ENCODE data around the gene GFY.
"Not testable (repeated sequence)": the region's sequence is repeated elsewhere in the genome, so short reads cannot be mapped to it uniquely, and the experiment has no call there.

The GFY gene

GRCh38 chr19:49468746-49469447 is 43.7 kb downstream of the GFY start:
- Histone ChIP-seq H3K27me3 (ENCODE audit: control insufficient read depth, insufficient read depth, low read length) (no peaks in the 10 kb centered on the region), H3K36me3 (ENCODE audit: control insufficient read depth, insufficient read depth, low read length) (peaks cover 8% of the 10 kb centered on the region), H3K9me3 (ENCODE audit: control insufficient read depth, insufficient read depth, low read length) (no peaks in the 10 kb centered on the region), H3K4me1 (ENCODE audit: control insufficient read depth, insufficient read depth, low read length) (no peaks in the 10 kb centered on the region), H3K9ac (ENCODE audit: low read depth, low read length) (no peak overlapping the region), H3K4me3 (ENCODE audit: low read depth, low read length) (no peak overlapping the region)

DNA sequence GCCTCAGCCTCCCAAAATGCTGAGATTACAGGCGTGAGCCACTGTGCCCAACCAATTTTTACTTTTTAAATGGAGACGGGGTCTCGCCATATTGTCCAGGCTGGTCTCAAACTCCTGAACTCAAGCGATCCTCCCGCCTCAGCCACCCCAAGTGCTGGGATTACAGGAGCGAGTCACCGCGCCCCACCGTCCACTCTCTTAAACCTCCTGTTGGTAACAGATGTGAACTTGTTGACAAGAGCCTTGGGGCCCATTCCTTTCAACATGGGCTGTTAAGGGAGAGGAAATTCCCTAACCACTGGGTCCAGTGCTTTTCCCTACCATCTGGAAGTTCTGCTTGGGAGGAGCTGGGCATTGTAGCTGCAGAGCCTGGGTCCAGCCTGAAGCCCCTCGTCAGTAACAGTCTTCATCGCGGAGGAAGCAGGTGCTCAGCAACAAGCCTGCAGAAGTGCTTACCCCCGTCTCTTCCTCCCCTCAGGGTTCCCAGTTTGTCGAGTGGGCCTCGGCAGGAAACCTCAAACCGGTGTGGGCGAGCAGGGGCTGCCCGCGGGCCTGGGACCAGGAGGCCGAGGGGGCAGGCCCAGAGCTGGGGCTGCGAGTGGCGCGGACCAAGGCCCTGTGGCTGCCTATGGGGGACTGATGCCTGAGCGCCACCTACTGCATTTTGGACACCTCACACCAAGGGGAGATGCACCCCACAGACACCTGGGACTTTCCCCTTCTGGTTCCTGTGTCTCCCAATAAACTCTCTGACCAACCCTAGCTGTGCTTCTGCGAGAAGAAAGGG is 44.8 kb downstream of the GFY start:
- Histone ChIP-seq H3K36me3 (ENCODE audit: control insufficient read depth, insufficient read depth, low read length) (peaks cover 5% of the 10 kb centered on the region), H3K9me3 (ENCODE audit: control insufficient read depth, insufficient read depth, low read length) (no peaks in the 10 kb centered on the region), H3K4me3 (ENCODE audit: low read depth, low read length) (no peak overlapping the region), H3K9ac (ENCODE audit: low read depth, low read length) (no peak overlapping the region), H3K4me1 (ENCODE audit: control insufficient read depth, insufficient read depth, low read length) (peaks cover 3% of the 10 kb centered on the region), H3K27me3 (ENCODE audit: control insufficient read depth, insufficient read depth, low read length) (peaks cover 5% of the 10 kb centered on the region)

- Histone ChIP-seq H3K36me3 (ENCODE audit: control insufficient read depth, insufficient read depth, low read length) (peaks cover 5% of the 10 kb centered on the region), H3K4me3 (ENCODE audit: low read depth, low read length) (no peak overlapping the region), H3K27me3 (ENCODE audit: control insufficient read depth, insufficient read depth, low read length) (peaks cover 7% of the 10 kb centered on the region), H3K9ac (ENCODE audit: low read depth, low read length) (no peak overlapping the region), H3K9me3 (ENCODE audit: control insufficient read depth, insufficient read depth, low read length) (no peaks in the 10 kb centered on the region), H3K4me1 (ENCODE audit: control insufficient read depth, insufficient read depth, low read length) (peaks cover 3% of the 10 kb centered on the region)
Measured at GRCh38 chr19:49470615-49470978, 45.4 kb downstream of the GFY start.

DNA sequence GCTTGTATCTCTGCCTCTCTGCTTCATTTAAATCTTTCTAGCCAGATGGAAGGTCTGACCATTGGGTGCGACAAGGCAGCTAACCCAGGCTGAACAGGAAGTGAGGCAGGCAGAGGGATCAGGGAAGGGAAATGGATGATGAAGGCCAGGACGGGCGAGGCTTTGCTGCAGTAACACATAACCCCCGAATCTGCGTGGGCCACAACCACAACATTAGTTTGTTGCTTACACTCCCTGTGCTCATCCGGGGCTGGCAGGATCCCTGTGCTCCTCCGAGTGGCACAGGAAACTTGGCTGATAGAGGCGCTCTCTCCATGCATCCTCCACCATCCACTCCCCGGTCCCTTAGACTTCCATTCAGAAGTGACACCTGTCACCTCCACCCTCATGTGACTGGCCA is 47.7 kb downstream of the GFY start:
- H3K4me3 ChIP-seq (ENCODE audit: low read depth, low read length), result no peak overlapping the region
- peaks cover 2% of the 10 kb centered on the region for H3K36me3 ChIP-seq (ENCODE audit: control insufficient read depth, insufficient read depth, low read length)
- H3K9ac ChIP-seq (ENCODE audit: low read depth, low read length), result no peak overlapping the region
- H3K9me3 ChIP-seq (ENCODE audit: control insufficient read depth, insufficient read depth, low read length), result no peaks in the 10 kb centered on the region
- H3K4me1 ChIP-seq (ENCODE audit: control insufficient read depth, insufficient read depth, low read length), result peaks cover 3% of the 10 kb centered on the region
- peaks cover 7% of the 10 kb centered on the region for H3K27me3 ChIP-seq (ENCODE audit: control insufficient read depth, insufficient read depth, low read length)

GRCh38 chr19:49473501-49473867 is 48.3 kb downstream of the GFY start:
- not testable (repeated sequence) for H3K27me3 ChIP-seq (ENCODE audit: control insufficient read depth, insufficient read depth, low read length); H3K9me3 ChIP-seq (ENCODE audit: control insufficient read depth, insufficient read depth, low read length); H3K36me3 ChIP-seq (ENCODE audit: control insufficient read depth, insufficient read depth, low read length); H3K9ac ChIP-seq (ENCODE audit: low read depth, low read length); H3K4me1 ChIP-seq (ENCODE audit: control insufficient read depth, insufficient read depth, low read length)
- H3K4me3 ChIP-seq (ENCODE audit: low read depth, low read length), result peak overlapping the region; percentile 58

GRCh38 chr19:49473868-49474541 is 48.8 kb downstream of the GFY start, which contains the start of gene FLT3LG:
Gene FLT3LG, plus strand, starts transcription at chr19:49474215. Its CDS starts 425 bp downstream, at chr19:49474640.
- no peak within 1 kb of the TSS for H3K9ac ChIP-seq (ENCODE audit: low read depth, low read length)

GRCh38 chr19:49474542-49474924 is 49.3 kb downstream of the GFY start:
- H3K36me3 ChIP-seq (ENCODE audit: control insufficient read depth, insufficient read depth, low read length), result peaks cover 2% of the 10 kb centered on the region
- no peaks in the 10 kb centered on the region for H3K9me3 ChIP-seq (ENCODE audit: control insufficient read depth, insufficient read depth, low read length)
- peak overlapping the region; percentile 58 for H3K4me3 ChIP-seq (ENCODE audit: low read depth, low read length)
- peaks cover 3% of the 10 kb centered on the region for H3K4me1 ChIP-seq (ENCODE audit: control insufficient read depth, insufficient read depth, low read length)
- H3K27me3 ChIP-seq (ENCODE audit: control insufficient read depth, insufficient read depth, low read length), result peaks cover 7% of the 10 kb centered on the region
- H3K9ac ChIP-seq (ENCODE audit: low read depth, low read length), result no peak overlapping the region

More at GRCh38 chr19:49473868-49474541, 48.8 kb downstream of the GFY start, which contains the start of gene FLT3LG:
- Histone ChIP-seq H3K9me3 (ENCODE audit: control insufficient read depth, insufficient read depth, low read length) (no peaks in the 10 kb centered on the region), H3K4me1 (ENCODE audit: control insufficient read depth, insufficient read depth, low read length) (peaks cover 3% of the 10 kb centered on the region), H3K36me3 (ENCODE audit: control insufficient read depth, insufficient read depth, low read length) (peaks cover 2% of the 10 kb centered on the region), H3K4me3 (ENCODE audit: low read depth, low read length) (peak within 1 kb of the TSS; percentile 58), H3K27me3 (ENCODE audit: control insufficient read depth, insufficient read depth, low read length) (peaks cover 7% of the 10 kb centered on the region)

DNA sequence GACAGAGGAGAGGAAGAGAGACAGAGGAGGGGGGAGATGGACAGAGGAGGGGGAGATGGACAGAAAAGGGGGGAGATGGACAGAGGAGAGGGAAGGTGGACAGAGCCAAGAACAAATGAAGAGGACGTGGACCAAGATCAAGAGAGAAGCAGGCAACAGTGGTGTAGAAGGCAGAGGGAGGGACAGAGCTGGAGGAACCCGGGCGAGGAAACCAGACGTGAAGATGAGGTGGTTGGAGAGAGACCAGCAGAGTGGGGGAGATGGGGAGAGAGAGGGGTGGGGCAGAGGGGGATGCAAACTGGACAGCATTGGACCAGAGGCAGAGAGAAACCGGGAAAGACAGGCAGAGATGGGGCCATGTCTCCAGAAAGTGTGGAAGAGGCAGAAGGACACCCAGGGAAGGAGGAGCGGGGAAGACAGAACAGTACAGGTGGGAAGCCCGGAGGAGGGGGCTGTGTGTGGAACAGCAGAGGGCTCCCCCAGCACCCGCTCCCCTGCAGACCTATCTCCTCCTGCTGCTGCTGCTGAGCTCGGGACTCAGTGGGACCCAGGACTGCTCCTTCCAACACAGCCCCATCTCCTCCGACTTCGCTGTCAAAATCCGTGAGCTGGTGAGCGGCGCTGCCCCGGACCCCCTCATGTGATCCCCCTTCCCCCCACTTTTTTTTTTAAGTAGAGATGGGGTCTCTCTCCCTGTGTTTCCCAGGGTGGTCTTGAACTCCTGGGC is 50.2 kb downstream of the GFY start:
- Histone ChIP-seq H3K4me3 (ENCODE audit: low read depth, low read length) (no peak overlapping the region), H3K9me3 (ENCODE audit: control insufficient read depth, insufficient read depth, low read length) (no peaks in the 10 kb centered on the region), H3K27me3 (ENCODE audit: control insufficient read depth, insufficient read depth, low read length) (peaks cover 7% of the 10 kb centered on the region), H3K4me1 (ENCODE audit: control insufficient read depth, insufficient read depth, low read length) (peaks cover 3% of the 10 kb centered on the region), H3K9ac (ENCODE audit: low read depth, low read length) (no peak overlapping the region), H3K36me3 (ENCODE audit: control insufficient read depth, insufficient read depth, low read length) (peaks cover 2% of the 10 kb centered on the region)

DNA sequence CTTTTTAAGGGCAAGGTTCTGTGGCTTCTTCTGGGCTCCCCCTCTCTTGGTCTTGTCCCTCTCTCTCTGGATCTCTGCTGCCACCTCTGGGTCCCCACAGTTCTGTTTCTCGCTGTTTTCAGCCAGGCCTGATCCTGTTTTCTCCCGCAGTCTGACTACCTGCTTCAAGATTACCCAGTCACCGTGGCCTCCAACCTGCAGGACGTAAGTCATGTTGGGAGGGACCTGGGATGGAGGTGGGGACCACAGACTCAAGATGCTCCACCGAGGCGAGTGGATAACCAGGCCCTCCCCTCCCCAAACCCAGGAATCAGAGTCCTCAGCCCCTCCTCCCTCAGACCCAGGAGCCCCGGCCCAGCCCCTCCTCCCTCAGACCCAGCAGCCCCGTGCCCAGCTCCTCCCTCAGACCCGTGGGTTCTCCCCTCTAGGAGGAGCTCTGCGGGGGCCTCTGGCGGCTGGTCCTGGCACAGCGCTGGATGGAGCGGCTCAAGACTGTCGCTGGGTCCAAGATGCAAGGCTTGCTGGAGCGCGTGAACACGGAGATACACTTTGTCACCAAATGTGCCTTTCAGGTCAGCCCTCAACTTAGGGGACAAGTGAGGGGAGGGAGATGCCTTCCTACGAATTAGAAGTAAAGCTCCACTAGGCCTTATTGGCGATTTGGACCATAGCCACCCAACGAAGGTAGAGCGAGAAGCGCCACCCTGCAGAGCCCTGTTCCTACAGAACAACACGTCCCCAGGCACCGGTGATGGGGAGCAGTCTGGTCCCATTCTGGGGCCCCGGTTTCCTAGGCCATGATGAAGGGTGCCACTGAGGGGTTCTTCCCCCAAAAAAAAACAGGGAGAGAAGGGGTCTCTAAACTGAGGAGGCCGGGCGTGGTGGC is 51.0 kb downstream of the GFY start:
- no peak overlapping the region for H3K9ac ChIP-seq (ENCODE audit: low read depth, low read length)
- H3K36me3 ChIP-seq (ENCODE audit: control insufficient read depth, insufficient read depth, low read length), result no peaks in the 10 kb centered on the region
- H3K4me1 ChIP-seq (ENCODE audit: control insufficient read depth, insufficient read depth, low read length), result peaks cover 3% of the 10 kb centered on the region
- H3K4me3 ChIP-seq (ENCODE audit: low read depth, low read length), result peak overlapping the region; percentile 43
- H3K9me3 ChIP-seq (ENCODE audit: control insufficient read depth, insufficient read depth, low read length), result no peaks in the 10 kb centered on the region
- peaks cover 7% of the 10 kb centered on the region for H3K27me3 ChIP-seq (ENCODE audit: control insufficient read depth, insufficient read depth, low read length)
